Superior temporal gyrus (tissue), 1 donor: ENCODE measurements around the gene SDF4.

Experiments
- DNase-seq: peaks from one replicate; pipeline ENCODE4 v3.0.0-alpha.2; 2016; ENCODE audit errors: extremely low spot score

SDF4 gene

GRCh38 chr1:1228187-1228586 is 3.6 kb downstream of the SDF4 start:
- no peak for DNase-seq

- DNase-seq, result no peak
Observed at GRCh38 chr1:1227386-1227785, 4.4 kb downstream of the SDF4 start.

- DNase-seq, result no peak
Observed at GRCh38 chr1:1226566-1227362, 5.0 kb downstream of the SDF4 start.

- no peak for DNase-seq
Observed at GRCh38 chr1:1225913-1226312, 5.9 kb downstream of the SDF4 start.

- no peak for DNase-seq
Observed at GRCh38 chr1:1225238-1225845, 6.5 kb downstream of the SDF4 start.

- DNase-seq, result no peak
Observed at GRCh38 chr1:1223891-1224290, 7.9 kb downstream of the SDF4 start.

- DNase-seq, result no peak
Observed at GRCh38 chr1:1223321-1223720, 8.5 kb downstream of the SDF4 start.

- DNase-seq, result no peak
Observed at GRCh38 chr1:1222575-1223225, 9.1 kb downstream of the SDF4 start.

GRCh38 chr1:1221887-1222574 is 9.8 kb downstream of the SDF4 start:
- no peak for DNase-seq

- no peak for DNase-seq
Observed at GRCh38 chr1:1220197-1220596, 11.6 kb downstream of the SDF4 start.

GRCh38 chr1:1219341-1219740 is 12.5 kb downstream of the SDF4 start:
- no peak for DNase-seq

- DNase-seq, result no peak
Observed at GRCh38 chr1:1218524-1219200, 13.1 kb downstream of the SDF4 start.

GRCh38 chr1:1217621-1218523 is 13.9 kb downstream of the SDF4 start:
- peak; percentile 12 for DNase-seq

- no peak for DNase-seq
Observed at GRCh38 chr1:1216770-1217620, 14.8 kb downstream of the SDF4 start.

- no peak for DNase-seq
Observed at GRCh38 chr1:1215881-1216605, 15.8 kb downstream of the SDF4 start.

GRCh38 chr1:1215080-1215676 is 16.6 kb downstream of the SDF4 start:
- no peak for DNase-seq

- DNase-seq, result no peak
Observed at GRCh38 chr1:1213345-1214265, 18.2 kb downstream of the SDF4 start, which contains the start of gene TNFRSF4. TSS of gene TNFRSF4 (minus strand) at chr1:1214153. CDS start at chr1:1214127, 26 bp downstream.
